ENCODE data around the gene AKAP12. TPM values are rescaled to one million over a fixed set of nuclear protein-coding genes. Genes with fewer than 3 reads are reported as not detected.

Gene AKAP12
- total RNA-seq, 1 donor from 2014 or later, result 154 TPM

GRCh38 chr6:151284548-151285017, 44.8 kb downstream of the AKAP12 start:
- Mint-ChIP-seq H3K36me3 (ENCODE audit: unreplicated experiment) (no peaks in the 10 kb centered on the region), H3K27ac (ENCODE audit: unreplicated experiment) (peak overlapping the region; percentile 74), H3K9me3 (ENCODE audit: unreplicated experiment) (no peaks in the 10 kb centered on the region), H3K27me3 (ENCODE audit: unreplicated experiment) (no peaks in the 10 kb centered on the region), H3K4me1 (ENCODE audit: unreplicated experiment) (peaks cover 26% of the 10 kb centered on the region), H3K4me3 (ENCODE audit: unreplicated experiment) (no peak overlapping the region)
- DNase-seq (ENCODE audit: extremely low spot score, unreplicated experiment), result no peak
- no peak for TF ChIP-seq CTCF (IDR thresholded peaks at IDR 0.05)

- Mint-ChIP-seq H3K36me3 (ENCODE audit: unreplicated experiment) (no peaks in the 10 kb centered on the region), H3K27me3 (ENCODE audit: unreplicated experiment) (no peaks in the 10 kb centered on the region), H3K9me3 (ENCODE audit: unreplicated experiment) (no peaks in the 10 kb centered on the region), H3K27ac (ENCODE audit: unreplicated experiment) (peak overlapping the region; percentile 80), H3K4me1 (ENCODE audit: unreplicated experiment) (peaks cover 26% of the 10 kb centered on the region), H3K4me3 (ENCODE audit: unreplicated experiment) (peak overlapping the region; percentile 33)
- DNase-seq (ENCODE audit: extremely low spot score, unreplicated experiment), result no peak
- TF ChIP-seq CTCF (IDR thresholded peaks at IDR 0.05), result no peak
Measured at GRCh38 chr6:151285122-151285521, 45.4 kb downstream of the AKAP12 start.

GRCh38 chr6:151286214-151286613, 46.4 kb downstream of the AKAP12 start:
- no peak for DNase-seq (ENCODE audit: extremely low spot score, unreplicated experiment)
- Mint-ChIP-seq H3K4me1 (ENCODE audit: unreplicated experiment) (peaks cover 32% of the 10 kb centered on the region), H3K9me3 (ENCODE audit: unreplicated experiment) (no peaks in the 10 kb centered on the region), H3K36me3 (ENCODE audit: unreplicated experiment) (peaks cover 2% of the 10 kb centered on the region), H3K27me3 (ENCODE audit: unreplicated experiment) (no peaks in the 10 kb centered on the region), H3K4me3 (ENCODE audit: unreplicated experiment) (no peak overlapping the region), H3K27ac (ENCODE audit: unreplicated experiment) (peak overlapping the region; percentile 78)
- TF ChIP-seq CTCF (IDR thresholded peaks at IDR 0.05), result no peak

- Mint-ChIP-seq H3K36me3 (ENCODE audit: unreplicated experiment) (peaks cover 2% of the 10 kb centered on the region), H3K9me3 (ENCODE audit: unreplicated experiment) (no peaks in the 10 kb centered on the region), H3K27me3 (ENCODE audit: unreplicated experiment) (no peaks in the 10 kb centered on the region), H3K4me1 (ENCODE audit: unreplicated experiment) (peaks cover 57% of the 10 kb centered on the region), H3K27ac (ENCODE audit: unreplicated experiment) (no peak overlapping the region), H3K4me3 (ENCODE audit: unreplicated experiment) (no peak overlapping the region)
- no peak for TF ChIP-seq CTCF (IDR thresholded peaks at IDR 0.05)
- DNase-seq (ENCODE audit: extremely low spot score, unreplicated experiment), result no peak
Measured at GRCh38 chr6:151288712-151289398, 49.1 kb downstream of the AKAP12 start.

- Mint-ChIP-seq H3K36me3 (ENCODE audit: unreplicated experiment) (peaks cover 2% of the 10 kb centered on the region), H3K4me3 (ENCODE audit: unreplicated experiment) (no peak overlapping the region), H3K27ac (ENCODE audit: unreplicated experiment) (no peak overlapping the region), H3K9me3 (ENCODE audit: unreplicated experiment) (no peaks in the 10 kb centered on the region), H3K4me1 (ENCODE audit: unreplicated experiment) (peaks cover 63% of the 10 kb centered on the region), H3K27me3 (ENCODE audit: unreplicated experiment) (no peaks in the 10 kb centered on the region)
- no peak for DNase-seq (ENCODE audit: extremely low spot score, unreplicated experiment)
- TF ChIP-seq CTCF (IDR thresholded peaks at IDR 0.05), result no peak
Measured at GRCh38 chr6:151289399-151290007, 49.7 kb downstream of the AKAP12 start.

Data from osteocyte (in vitro differentiated cells).